GM23338 (cell line): Measurements from ENCODE around the gene ITFG1. TPM values are rescaled to one million over a fixed set of nuclear protein-coding genes. Genes with fewer than 3 reads are reported as not detected.

Experiments
- ATAC-seq: fragments of 200-7000 bp; cut with Tn5 transposase; 3 replicates; pipeline ENCODE4 v1.9.1; 2020
- DNase-seq: peaks from one replicate; pipeline ENCODE4 v3.0.0-alpha.2; 2015; ENCODE audit warnings: low spot score
- H2AFZ ChIP-seq: fragments of 200-600 bp; sonication (generic); 2 replicates; pipeline ENCODE4 v1.8.0; 2016; ENCODE audit warnings: antibody characterized with exemption, mild to moderate bottlenecking, moderate library complexity
- H3F3A ChIP-seq: fragments of 200-600 bp; sonication (generic); replicated peaks from 2 replicates; pipeline ENCODE4 v1.8.0; 2017; ENCODE audit warnings: antibody characterized with exemption, mixed run types, low read depth
- H3K27ac ChIP-seq: fragments of 200-600 bp; sonication (generic); 2 replicates; pipeline ENCODE4 v1.6.1; 2016; ENCODE audit warnings: low read depth
- H3K27me3 ChIP-seq: fragments of 200-600 bp; sonication (generic); 2 replicates; pipeline ENCODE4 v1.8.0; 2016; ENCODE audit warnings: mild to moderate bottlenecking, mixed run types, moderate library complexity; ENCODE audit not compliant: insufficient read depth
- H3K36me3 ChIP-seq: fragments of 200-600 bp; sonication (generic); 2 replicates; pipeline ENCODE4 v1.8.0; 2016; ENCODE audit warnings: mild to moderate bottlenecking; ENCODE audit not compliant: insufficient read depth
- H3K4me1 ChIP-seq: fragments of 200-600 bp; sonication (generic); 2 replicates; pipeline ENCODE4 v1.8.0; 2016; ENCODE audit warnings: mild to moderate bottlenecking, moderate library complexity; ENCODE audit not compliant: insufficient read depth
- H3K4me2 ChIP-seq: fragments of 200-600 bp; sonication (generic); 2 replicates; pipeline ENCODE4 v1.7.1; 2017; ENCODE audit warnings: mixed run types
- H3K4me3 ChIP-seq: fragments of 200-600 bp; sonication (generic); 2 replicates; pipeline ENCODE4 v1.6.1; 2016; ENCODE audit warnings: mixed run types
- H3K79me2 ChIP-seq: fragments of 200-600 bp; sonication (generic); replicated peaks from 2 replicates; pipeline ENCODE4 v1.8.0; 2017; ENCODE audit warnings: mild to moderate bottlenecking; ENCODE audit not compliant: insufficient read depth
- H3K9me2 ChIP-seq: fragments of 200-600 bp; sonication (generic); 2 replicates; pipeline ENCODE4 v1.8.0; 2017; ENCODE audit not compliant: insufficient read depth
- H4K20me1 ChIP-seq: fragments of 200-600 bp; sonication (generic); replicated peaks from 2 replicates; pipeline ENCODE4 v1.8.0; 2017; ENCODE audit warnings: mild to moderate bottlenecking; ENCODE audit not compliant: insufficient read depth
- H3K27ac Mint-ChIP-seq: 2 replicates; pipeline ENCODE4 v1.8.0; 2020; ENCODE audit warnings: inconsistent platforms, mild to moderate bottlenecking, moderate library complexity, mixed read lengths
- H3K27me3 Mint-ChIP-seq: 3 replicates; pipeline ENCODE4 v1.8.0; 2022; ENCODE audit warnings: low read depth, mild to moderate bottlenecking, moderate library complexity, mixed read lengths, inconsistent platforms; ENCODE audit not compliant: insufficient read depth, poor library complexity
- H3K36me3 Mint-ChIP-seq: 3 replicates; pipeline ENCODE4 v1.8.0; 2021; ENCODE audit warnings: low read depth, mild to moderate bottlenecking, inconsistent platforms, moderate library complexity, mixed read lengths
- H3K4me1 Mint-ChIP-seq: 3 replicates; pipeline ENCODE4 v1.8.0; 2020; ENCODE audit warnings: mild to moderate bottlenecking, inconsistent platforms, mixed read lengths
- H3K4me3 Mint-ChIP-seq: 3 replicates; pipeline ENCODE4 v1.8.0; 2021; ENCODE audit warnings: moderate library complexity, mild to moderate bottlenecking, inconsistent platforms, mixed read lengths
- H3K9me3 Mint-ChIP-seq: 3 replicates; pipeline ENCODE4 v1.8.0; 2020; ENCODE audit warnings: moderate library complexity, mild to moderate bottlenecking, inconsistent platforms, mixed read lengths
- CREB1 ChIP-seq: fragments of 250-450 bp; sonication (Bioruptor Pico); IDR thresholded peaks from 2 replicates; pipeline ENCODE4 v1.5.0; 2020; ENCODE audit warnings: low read depth, mild to moderate bottlenecking, moderate library complexity
- CTCF ChIP-seq, 2 experiments: fragments of 200-600 bp in 1 of 2; sonication (generic) in 1 of 2; conservative IDR thresholded peaks; 2 replicates each; pipeline versions ENCODE4 v1.5.1 to v1.6.1; 2016 to 2017; ENCODE audit warnings: antibody characterized with exemption in 2 of 2, low read depth in 2 of 2, mild to moderate bottlenecking in 2 of 2, moderate library complexity in 1 of 2
- ETS1 ChIP-seq: IDR thresholded peaks from 2 replicates; pipeline ENCODE4 v1.6.1; 2016; ENCODE audit warnings: antibody characterized with exemption
- EZH2 ChIP-seq: fragments of 200-600 bp; sonication (generic); IDR thresholded peaks from one replicate; pipeline ENCODE4 v1.8.0; 2017; ENCODE audit warnings: antibody characterized with exemption, mild to moderate bottlenecking, low read depth; ENCODE audit not compliant: unreplicated experiment
- EZH2phosphoT487 ChIP-seq: fragments of 200-600 bp; sonication (generic); IDR thresholded peaks from one replicate; pipeline ENCODE4 v1.8.1; 2018; ENCODE audit warnings: antibody characterized with exemption; ENCODE audit not compliant: unreplicated experiment
- JUNB ChIP-seq: IDR thresholded peaks from one replicate; pipeline ENCODE4 v1.6.1; 2016; ENCODE audit warnings: antibody characterized with exemption; ENCODE audit not compliant: unreplicated experiment
- NANOG ChIP-seq: IDR thresholded peaks from 2 replicates; pipeline ENCODE4 v1.6.1; 2016; ENCODE audit warnings: antibody characterized with exemption, borderline replicate concordance
- POLR2AphosphoS5 ChIP-seq: IDR thresholded peaks from 2 replicates; pipeline ENCODE4 v1.6.1; 2016; ENCODE audit warnings: antibody characterized with exemption, low read depth
- REST ChIP-seq: IDR thresholded peaks from one replicate; pipeline ENCODE4 v1.6.1; 2018; ENCODE audit warnings: antibody characterized with exemption; ENCODE audit not compliant: unreplicated experiment
- STAT1 ChIP-seq: IDR thresholded peaks from one replicate; pipeline ENCODE4 v1.6.1; 2016; ENCODE audit warnings: antibody characterized with exemption; ENCODE audit not compliant: unreplicated experiment
- ZNF114 ChIP-seq: fragments of 250-450 bp; sonication (Bioruptor Pico); IDR thresholded peaks from 2 replicates; pipeline ENCODE4 v1.5.0; 2020; ENCODE audit warnings: mild to moderate bottlenecking, moderate library complexity
- ZNF331 ChIP-seq: fragments of 250-450 bp; sonication (Bioruptor Pico); IDR thresholded peaks from 2 replicates; pipeline ENCODE4 v1.5.0; 2020; ENCODE audit warnings: low read depth, mild to moderate bottlenecking, moderate library complexity
- ZNF462 ChIP-seq: fragments of 250-450 bp; sonication (Bioruptor Pico); IDR thresholded peaks from 2 replicates; pipeline ENCODE4 v1.5.0; 2020; ENCODE audit warnings: mild to moderate bottlenecking, moderate library complexity
- polyA plus RNA-seq: library from polyadenylated mRNA; unstranded; fragments of >200 nt; fragmentation: Nextera tagmentation; extraction: Ambion mirVana; gene quantifications from 2 replicates; pipeline ENCODE4 v1.2.1, GENCODE V29; 2016
- total RNA-seq: library from RNA; depleted of rRNA; stranded (reverse); fragments of >200 nt; shearing (Covaris generic); gene quantifications from 2 replicates; pipeline ENCODE4 v1.2.3, GENCODE V29; 2014

The ITFG1 gene
- total and polyA plus RNA-seq, 2 experiments from 2014 or later: 18.5 to 26.9 TPM

GRCh38 chr16:47134550-47134949, 326.3 kb downstream of the ITFG1 start:
- H3K4me3 Mint-ChIP-seq: no peak overlapping the region
- ATAC-seq: no peak
- no peaks in the 10 kb centered on the region for H3K36me3 ChIP-seq
- no peaks in the 10 kb centered on the region for H4K20me1 ChIP-seq
- H3K9me3 Mint-ChIP-seq: no peaks in the 10 kb centered on the region; the same call in 2 of the 3 replicates
- no peak overlapping the region for H3K27ac ChIP-seq
- H3K4me2 ChIP-seq: no peak overlapping the region
- H3K4me3 ChIP-seq: no peak overlapping the region
- H3K27me3 Mint-ChIP-seq: peaks cover 2% of the 10 kb centered on the region
- no peak overlapping the region for H3K27ac Mint-ChIP-seq
- TF ChIP-seq NANOG: no peak
- TF ChIP-seq STAT1: no peak
- TF ChIP-seq CTCF (conservative IDR thresholded peaks at IDR 0.05; ENCODE audit: low read depth in 2 of 2): no peak
- TF ChIP-seq ETS1: no peak
- TF ChIP-seq ZNF331: no peak
- TF ChIP-seq ZNF114: no peak
- no peak for TF ChIP-seq CREB1 (CRISPR knock-in tag)
- TF ChIP-seq REST: no peak
- no peak for TF ChIP-seq JUNB
- TF ChIP-seq EZH2phosphoT487: no peak
- TF ChIP-seq POLR2AphosphoS5: no peak
- TF ChIP-seq ZNF462 (CRISPR knock-in tag): no peak
- no peak for TF ChIP-seq EZH2
- H3K36me3 Mint-ChIP-seq: no peaks in the 10 kb centered on the region
- H3F3A ChIP-seq: no peaks in the 10 kb centered on the region
- H3K27me3 ChIP-seq: no peaks in the 10 kb centered on the region
- no peaks in the 10 kb centered on the region for H3K4me1 ChIP-seq
- H3K4me1 Mint-ChIP-seq: peaks cover 14% of the 10 kb centered on the region
- DNase-seq: no peak
- H3K79me2 ChIP-seq: peaks cover 49% of the 10 kb centered on the region
- no peak overlapping the region for H2AFZ ChIP-seq
- H3K9me2 ChIP-seq: no peaks in the 10 kb centered on the region
